CD4-positive, alpha-beta T cell (primary cell): Measurements from ENCODE around the gene TFAP2A. TPM values are rescaled to one million over a fixed set of nuclear protein-coding genes. Genes with fewer than 3 reads are reported as not detected.

Experiments
- ATAC-seq: fragments of 200-7000 bp; cut with Tn5 transposase; one replicate; pipeline ENCODE4 v1.10.0; 2022; ENCODE audit warnings: mild to moderate bottlenecking; ENCODE audit not compliant: poor library complexity
- CTCF ChIA-PET: fragments of 350-600 bp; sonication (Branson Sonifier 250); formaldehyde crosslinking; loops from one replicate; lab custom pipeline; 2021; ENCODE audit warnings: antibody characterized with exemption, inconsistent platforms; lab: Charles Lee
- POLR2A ChIA-PET: fragments of 350-600 bp; sonication (Branson Sonifier 250); formaldehyde crosslinking; loops from one replicate; lab custom pipeline; 2021; ENCODE audit warnings: antibody characterized with exemption, inconsistent platforms; lab: Charles Lee
- DNase-seq, 14 experiments: peaks; one replicate each; pipeline ENCODE4 v3.0.0-alpha.2; 2013 to 2020; ENCODE audit warnings: mixed read lengths in 2 of 14
- H3K27ac ChIP-seq, 2 donors: one replicate each; pipeline versions ENCODE4 v1.5.1 to v1.7.0; 2013; ENCODE audit warnings: low read length in 2 of 2, low read depth in 1 of 2, mild to moderate bottlenecking in 1 of 2
- H3K27me3 ChIP-seq, 2 experiments: 1 replicate in 1 of 2; 2 replicates in 1 of 2; pipeline versions ENCODE4 v1.6.1 to v1.7.0; 2013; ENCODE audit warnings: low read length in 2 of 2, control low read depth in 1 of 2, mild to moderate bottlenecking in 1 of 2, moderate library complexity in 1 of 2; ENCODE audit not compliant: insufficient read depth in 2 of 2, control insufficient read depth in 1 of 2
- H3K36me3 ChIP-seq: one replicate; pipeline ENCODE4 v1.6.1; 2013; ENCODE audit warnings: low read length, control low read depth; ENCODE audit not compliant: insufficient read depth
- H3K4me1 ChIP-seq: one replicate; pipeline ENCODE4 v1.6.1; 2013; ENCODE audit warnings: low read length, control low read depth; ENCODE audit not compliant: insufficient read depth
- H3K4me3 ChIP-seq: one replicate; pipeline ENCODE4 v1.5.1; 2013; ENCODE audit warnings: mild to moderate bottlenecking, low read length, moderate library complexity
- H3K9me3 ChIP-seq, 2 experiments: 1 replicate in 1 of 2; 2 replicates in 1 of 2; pipeline versions ENCODE4 v1.6.1 to v1.7.0; 2013; ENCODE audit warnings: low read length in 2 of 2, mild to moderate bottlenecking in 2 of 2, control low read depth in 1 of 2, moderate library complexity in 1 of 2; ENCODE audit not compliant: control insufficient read depth in 1 of 2, insufficient read depth in 1 of 2
- H3K27ac Mint-ChIP-seq: one replicate; pipeline ENCODE4 v1.8.0; 2020; ENCODE audit warnings: mixed read lengths
- H3K27me3 Mint-ChIP-seq: one replicate; pipeline ENCODE4 v1.8.0; 2021; ENCODE audit warnings: mixed read lengths
- H3K36me3 Mint-ChIP-seq: one replicate; pipeline ENCODE4 v1.8.0; 2021; ENCODE audit warnings: low read depth, mixed read lengths
- H3K4me1 Mint-ChIP-seq: one replicate; pipeline ENCODE4 v1.8.0; 2021; ENCODE audit warnings: low read depth, mixed read lengths
- H3K4me3 Mint-ChIP-seq: one replicate; pipeline ENCODE4 v1.8.0; 2020; ENCODE audit warnings: mild to moderate bottlenecking, mixed read lengths
- H3K9me3 Mint-ChIP-seq: one replicate; pipeline ENCODE4 v1.8.0; 2020; ENCODE audit warnings: mixed read lengths
- intact Hi-C, 2 experiments: fragments of 100-400 bp; cut with DNase I in 1 of 2; cut with micrococcal nuclease in 1 of 2; formaldehyde crosslinking; loops; one replicate each; pipeline versions ENCODE4 v1.15.1 to v1.9.0; 2023 to 2025; cut with DNase I, micrococcal nuclease
- total RNA-seq, 174 experiments: library from RNA in 2 of 174; stranded (reverse) in 2 of 174; gene quantifications; one replicate each; pipeline ENCODE4 v1.2.3 and lab custom pipeline; 2021 to 2026
- TF ChIP-seq, protein P1 (sequence below): fragments of 200-600 bp; IDR thresholded peaks from one replicate; pipeline ENCODE4 v1.8.0; 2022; ENCODE audit warnings: antibody characterized with exemption, mild to moderate bottlenecking

The TFAP2A gene
- total RNA-seq, 2 experiments from 2014 or later, result 0.16 TPM; not detected in 1

DNA sequence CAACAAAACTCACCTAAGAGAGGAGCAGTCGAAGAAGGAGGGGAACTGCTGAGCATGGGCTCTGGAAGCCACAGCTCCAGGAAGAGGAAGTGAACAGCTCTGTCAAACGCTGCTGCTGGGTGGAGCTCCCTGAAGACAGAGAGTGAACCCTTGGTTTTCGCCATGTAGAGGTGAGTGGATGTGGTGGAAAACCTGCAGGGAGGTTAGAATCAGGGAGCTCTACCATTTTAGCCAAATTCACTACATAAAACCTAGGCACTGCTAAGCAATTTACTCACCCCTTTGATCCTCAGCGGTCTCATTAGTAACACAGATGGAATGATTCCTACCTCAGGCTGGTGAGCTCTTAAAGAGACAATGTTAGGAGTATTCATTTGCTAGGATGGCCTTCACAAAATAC lies 19.4 kb upstream of the TFAP2A start:
- no peak for ATAC-seq
- Histone ChIP-seq H3K27ac (no peak overlapping the region), H3K4me3 (no peak overlapping the region), H3K36me3 (no peaks in the 10 kb centered on the region), H3K4me1 (peaks cover 4% of the 10 kb centered on the region), H3K9me3 (no peaks in the 10 kb centered on the region), H3K27me3 (peaks cover 0 to 21% of the 10 kb centered on the region in 2 experiments)
- TF ChIP-seq, protein P1, sequence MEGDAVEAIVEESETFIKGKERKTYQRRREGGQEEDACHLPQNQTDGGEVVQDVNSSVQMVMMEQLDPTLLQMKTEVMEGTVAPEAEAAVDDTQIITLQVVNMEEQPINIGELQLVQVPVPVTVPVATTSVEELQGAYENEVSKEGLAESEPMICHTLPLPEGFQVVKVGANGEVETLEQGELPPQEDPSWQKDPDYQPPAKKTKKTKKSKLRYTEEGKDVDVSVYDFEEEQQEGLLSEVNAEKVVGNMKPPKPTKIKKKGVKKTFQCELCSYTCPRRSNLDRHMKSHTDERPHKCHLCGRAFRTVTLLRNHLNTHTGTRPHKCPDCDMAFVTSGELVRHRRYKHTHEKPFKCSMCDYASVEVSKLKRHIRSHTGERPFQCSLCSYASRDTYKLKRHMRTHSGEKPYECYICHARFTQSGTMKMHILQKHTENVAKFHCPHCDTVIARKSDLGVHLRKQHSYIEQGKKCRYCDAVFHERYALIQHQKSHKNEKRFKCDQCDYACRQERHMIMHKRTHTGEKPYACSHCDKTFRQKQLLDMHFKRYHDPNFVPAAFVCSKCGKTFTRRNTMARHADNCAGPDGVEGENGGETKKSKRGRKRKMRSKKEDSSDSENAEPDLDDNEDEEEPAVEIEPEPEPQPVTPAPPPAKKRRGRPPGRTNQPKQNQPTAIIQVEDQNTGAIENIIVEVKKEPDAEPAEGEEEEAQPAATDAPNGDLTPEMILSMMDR, result no peak
- ChIA-PET POLR2A (no interaction called here), CTCF (interaction anchor here (1.9 kb wide), 1 partner anchor 1451 kb away, joined by 5 read pairs; no protein-coding TSS in a partner anchor)
- peaks cover 9% of the 10 kb centered on the region for H3K4me1 Mint-ChIP-seq
- H3K27me3 Mint-ChIP-seq, result peaks cover 39% of the 10 kb centered on the region
- H3K27ac Mint-ChIP-seq, result no peak overlapping the region
- no peak overlapping the region for H3K4me3 Mint-ChIP-seq
- no peak for DNase-seq
- H3K36me3 Mint-ChIP-seq, result no peaks in the 10 kb centered on the region
- intact Hi-C loops, result loop anchor here (2.0 to 10.0 kb wide), 4 partner anchors 179 to 1019 kb away; no protein-coding TSS in a partner anchor
- H3K9me3 Mint-ChIP-seq, result no peaks in the 10 kb centered on the region

- Mint-ChIP-seq H3K9me3 (no peaks in the 10 kb centered on the region), H3K27me3 (peaks cover 47% of the 10 kb centered on the region), H3K4me1 (peaks cover 9% of the 10 kb centered on the region), H3K27ac (no peak overlapping the region), H3K36me3 (no peaks in the 10 kb centered on the region), H3K4me3 (no peak overlapping the region)
- ChIA-PET CTCF (no interaction called here), POLR2A (no interaction called here)
- Histone ChIP-seq H3K4me1 (peaks cover 4% of the 10 kb centered on the region), H3K9me3 (no peaks in the 10 kb centered on the region), H3K27me3 (peaks cover under 1 to 28% of the 10 kb centered on the region in 2 experiments), H3K36me3 (no peaks in the 10 kb centered on the region), H3K4me3 (no peak overlapping the region), H3K27ac (no peak overlapping the region)
- TF ChIP-seq, protein P1, result no peak
- ATAC-seq (no peak), DNase-seq (no peak)
- intact Hi-C loops, result loop anchor here (10.0 kb wide), 3 partner anchors 179 to 1019 kb away; no protein-coding TSS in a partner anchor
Observed at GRCh38 chr6:10433322-10433721, 18.4 kb upstream of the TFAP2A start.

DNA sequence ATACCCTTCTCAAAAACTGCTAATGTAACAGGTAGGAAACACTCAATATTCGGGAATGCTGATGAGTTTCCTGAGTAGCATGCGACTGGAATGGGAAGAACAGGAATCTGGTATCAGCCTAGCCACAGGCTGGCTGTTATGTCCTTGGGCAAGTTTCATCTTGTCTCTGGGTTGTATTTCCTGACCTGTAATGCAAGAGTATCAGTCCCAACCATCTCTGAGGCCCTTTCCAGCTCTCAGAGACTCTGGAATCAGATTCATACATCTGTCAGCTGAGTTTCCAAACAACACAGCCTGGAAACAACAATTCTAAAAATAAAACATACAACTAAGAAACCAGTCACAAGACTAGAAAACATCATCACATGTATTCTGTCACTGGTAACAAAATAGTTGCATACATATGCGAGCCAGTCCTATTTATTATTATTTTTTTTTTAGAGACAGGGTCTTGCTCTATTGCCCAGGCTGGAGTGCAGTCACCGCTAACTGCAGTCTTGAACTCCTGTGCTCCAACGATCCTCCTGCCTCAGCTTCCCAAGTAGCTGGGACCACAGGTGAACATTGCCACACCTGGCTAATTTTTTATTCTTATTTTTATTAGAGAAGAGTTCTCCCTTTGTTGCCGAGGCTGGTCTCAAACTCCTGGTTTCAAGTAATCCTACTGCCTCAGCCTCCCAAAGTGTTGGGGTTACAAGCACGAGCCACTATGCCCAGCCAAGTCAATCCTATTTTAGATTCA lies 16.7 kb upstream of the TFAP2A start:
- Mint-ChIP-seq H3K4me1 (peaks cover 18% of the 10 kb centered on the region), H3K9me3 (no peaks in the 10 kb centered on the region), H3K27ac (no peak overlapping the region), H3K4me3 (no peak overlapping the region), H3K36me3 (no peaks in the 10 kb centered on the region), H3K27me3 (peaks cover 56% of the 10 kb centered on the region)
- intact Hi-C loops, result loop anchor here (2.0 to 10.0 kb wide), 4 partner anchors 177 to 1449 kb away; no protein-coding TSS in a partner anchor
- Histone ChIP-seq H3K36me3 (no peaks in the 10 kb centered on the region), H3K9me3 (no peaks in the 10 kb centered on the region), H3K4me3 (no peak overlapping the region), H3K27ac (no peak overlapping the region), H3K4me1 (peaks cover 6% of the 10 kb centered on the region), H3K27me3 (peaks cover 8 to 41% of the 10 kb centered on the region in 2 experiments)
- ChIA-PET POLR2A (no interaction called here), CTCF (no interaction called here)
- no peak for ATAC-seq
- TF ChIP-seq, protein P1, result no peak
- no peak for DNase-seq
